OCI-LY1 (cell line): ENCODE data around the gene EPN2.

Source experiments
- H2AFZ ChIP-seq: fragments of 200-600 bp; sonication (generic), shearing (Covaris generic); 2 replicates; pipeline ENCODE4 v1.6.0; 2014; ENCODE audit warnings: antibody characterized with exemption, mild to moderate bottlenecking, low read length
- H3F3A ChIP-seq: fragments of 200-600 bp; sonication (generic), shearing (Covaris generic); 2 replicates; pipeline ENCODE4 v1.6.0; 2014; ENCODE audit warnings: mild to moderate bottlenecking, antibody characterized with exemption, low read length, moderate library complexity; ENCODE audit not compliant: insufficient read depth
- H3K27ac ChIP-seq: fragments of 200-600 bp; sonication (generic); 2 replicates; pipeline ENCODE4 v1.5.1; 2014; ENCODE audit warnings: low read length, mixed run types, mild to moderate bottlenecking, low read depth; ENCODE audit not compliant: poor library complexity, severe bottlenecking
- H3K27me3 ChIP-seq: fragments of 200-600 bp; sonication (generic); 2 replicates; pipeline ENCODE4 v1.6.0; 2014; ENCODE audit warnings: antibody characterized with exemption, mild to moderate bottlenecking, low read length, moderate library complexity; ENCODE audit not compliant: insufficient read depth
- H3K36me3 ChIP-seq: fragments of 200-600 bp; sonication (generic); 2 replicates; pipeline ENCODE4 v1.6.1; 2014; ENCODE audit warnings: mild to moderate bottlenecking, antibody characterized with exemption, low read length, moderate library complexity, mixed read lengths; ENCODE audit not compliant: insufficient read depth
- H3K4me1 ChIP-seq: fragments of 200-600 bp; sonication (generic); 2 replicates; pipeline ENCODE4 v1.5.1; 2014; ENCODE audit warnings: mild to moderate bottlenecking, low read length, moderate library complexity; ENCODE audit not compliant: insufficient read depth, severe bottlenecking
- H3K4me2 ChIP-seq: fragments of 200-600 bp; sonication (generic), shearing (Covaris generic); 2 replicates; pipeline ENCODE4 v1.6.1; 2014; ENCODE audit warnings: low read length
- H3K4me3 ChIP-seq: fragments of 200-600 bp; sonication (generic); 2 replicates; pipeline ENCODE4 v1.5.1; 2014; ENCODE audit warnings: low read length, low read depth, mild to moderate bottlenecking, mixed read lengths; ENCODE audit not compliant: poor library complexity, severe bottlenecking
- H3K79me2 ChIP-seq: fragments of 200-600 bp; shearing (Covaris generic); 2 replicates; pipeline ENCODE4 v1.6.1; 2016; ENCODE audit warnings: mixed run types, low read length, mixed read lengths; ENCODE audit not compliant: insufficient read depth
- H3K9ac ChIP-seq: fragments of 200-600 bp; sonication (generic), shearing (Covaris generic); 2 replicates; pipeline ENCODE4 v1.6.1; 2014; ENCODE audit warnings: mild to moderate bottlenecking, low read length, mixed read lengths
- H3K9me2 ChIP-seq: fragments of 200-600 bp; sonication (generic), shearing (Covaris generic); 2 replicates; pipeline ENCODE4 v1.6.1; 2014; ENCODE audit warnings: low read depth, mild to moderate bottlenecking, low read length, mixed read lengths
- H3K9me3 ChIP-seq: fragments of 200-600 bp; shearing (Covaris generic); 2 replicates; pipeline ENCODE4 v1.6.1; 2014; ENCODE audit warnings: low read length, mixed read lengths
- H4K20me1 ChIP-seq: fragments of 200-600 bp; sonication (generic), shearing (Covaris generic); 2 replicates; pipeline ENCODE4 v1.6.0; 2016; ENCODE audit warnings: mild to moderate bottlenecking, low read length; ENCODE audit not compliant: insufficient read depth
- EZH2 ChIP-seq: fragments of 200-600 bp; sonication (generic), shearing (Covaris generic); IDR thresholded peaks from 2 replicates; pipeline ENCODE4 v1.8.0; 2017; ENCODE audit warnings: borderline replicate concordance, mixed run types, mild to moderate bottlenecking, antibody characterized with exemption, low read length, moderate library complexity, mixed read lengths
- TF ChIP-seq, protein P1 (sequence below): fragments of 200-600 bp; sonication (generic), shearing (Covaris generic); IDR thresholded peaks from 2 replicates; pipeline ENCODE4 v1.5.1; 2017; ENCODE audit warnings: mild to moderate bottlenecking, antibody characterized with exemption, low read length, moderate library complexity, mixed read lengths

EPN2 gene

GRCh38 chr17:19370493-19370960 is 133.4 kb downstream of the EPN2 start:
- no peaks in the 10 kb centered on the region for H3K27me3 ChIP-seq
- no peaks in the 10 kb centered on the region for H3K9me3 ChIP-seq
- no peaks in the 10 kb centered on the region for H3F3A ChIP-seq
- H3K36me3 ChIP-seq = no peaks in the 10 kb centered on the region
- no peak for TF ChIP-seq EZH2
- TF ChIP-seq, protein P1, sequence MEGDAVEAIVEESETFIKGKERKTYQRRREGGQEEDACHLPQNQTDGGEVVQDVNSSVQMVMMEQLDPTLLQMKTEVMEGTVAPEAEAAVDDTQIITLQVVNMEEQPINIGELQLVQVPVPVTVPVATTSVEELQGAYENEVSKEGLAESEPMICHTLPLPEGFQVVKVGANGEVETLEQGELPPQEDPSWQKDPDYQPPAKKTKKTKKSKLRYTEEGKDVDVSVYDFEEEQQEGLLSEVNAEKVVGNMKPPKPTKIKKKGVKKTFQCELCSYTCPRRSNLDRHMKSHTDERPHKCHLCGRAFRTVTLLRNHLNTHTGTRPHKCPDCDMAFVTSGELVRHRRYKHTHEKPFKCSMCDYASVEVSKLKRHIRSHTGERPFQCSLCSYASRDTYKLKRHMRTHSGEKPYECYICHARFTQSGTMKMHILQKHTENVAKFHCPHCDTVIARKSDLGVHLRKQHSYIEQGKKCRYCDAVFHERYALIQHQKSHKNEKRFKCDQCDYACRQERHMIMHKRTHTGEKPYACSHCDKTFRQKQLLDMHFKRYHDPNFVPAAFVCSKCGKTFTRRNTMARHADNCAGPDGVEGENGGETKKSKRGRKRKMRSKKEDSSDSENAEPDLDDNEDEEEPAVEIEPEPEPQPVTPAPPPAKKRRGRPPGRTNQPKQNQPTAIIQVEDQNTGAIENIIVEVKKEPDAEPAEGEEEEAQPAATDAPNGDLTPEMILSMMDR = no peak
- H2AFZ ChIP-seq = no peak overlapping the region
- no peak overlapping the region for H3K4me3 ChIP-seq
- H3K4me2 ChIP-seq = no peak overlapping the region
- H3K27ac ChIP-seq = no peak overlapping the region
- H4K20me1 ChIP-seq = no peaks in the 10 kb centered on the region
- no peaks in the 10 kb centered on the region for H3K9me2 ChIP-seq
- H3K4me1 ChIP-seq = no peaks in the 10 kb centered on the region
- H3K79me2 ChIP-seq = no peaks in the 10 kb centered on the region
- no peak overlapping the region for H3K9ac ChIP-seq

GRCh38 chr17:19371259-19372010 is 134.3 kb downstream of the EPN2 start:
- H3K27me3 ChIP-seq = no peaks in the 10 kb centered on the region
- no peaks in the 10 kb centered on the region for H3K4me1 ChIP-seq
- H3K27ac ChIP-seq = no peak overlapping the region
- no peak overlapping the region for H3K4me2 ChIP-seq
- no peak for TF ChIP-seq EZH2
- TF ChIP-seq, protein P1 = no peak
- H3K9ac ChIP-seq = no peak overlapping the region
- H3K4me3 ChIP-seq = no peak overlapping the region
- no peaks in the 10 kb centered on the region for H3K79me2 ChIP-seq
- H3K9me3 ChIP-seq = no peaks in the 10 kb centered on the region
- no peaks in the 10 kb centered on the region for H3F3A ChIP-seq
- H2AFZ ChIP-seq = no peak overlapping the region
- H4K20me1 ChIP-seq = no peaks in the 10 kb centered on the region
- no peaks in the 10 kb centered on the region for H3K36me3 ChIP-seq
- H3K9me2 ChIP-seq = no peaks in the 10 kb centered on the region

GRCh38 chr17:19372011-19372370 is 134.8 kb downstream of the EPN2 start:
- H3K9me3 ChIP-seq = no peaks in the 10 kb centered on the region
- H3K9me2 ChIP-seq = no peaks in the 10 kb centered on the region
- no peak overlapping the region for H3K4me2 ChIP-seq
- no peaks in the 10 kb centered on the region for H3F3A ChIP-seq
- no peaks in the 10 kb centered on the region for H3K79me2 ChIP-seq
- H3K4me3 ChIP-seq = no peak overlapping the region
- H4K20me1 ChIP-seq = no peaks in the 10 kb centered on the region
- H3K27ac ChIP-seq = no peak overlapping the region
- peaks cover 3% of the 10 kb centered on the region for H3K4me1 ChIP-seq
- no peak for TF ChIP-seq EZH2
- TF ChIP-seq, protein P1 = no peak
- no peaks in the 10 kb centered on the region for H3K27me3 ChIP-seq
- no peak overlapping the region for H2AFZ ChIP-seq
- no peaks in the 10 kb centered on the region for H3K36me3 ChIP-seq
- H3K9ac ChIP-seq = no peak overlapping the region
